ENCODE results near the gene FBXO10.
"Not testable (repeated sequence)": the region's sequence is repeated elsewhere in the genome, so short reads cannot be mapped to it uniquely, and the experiment has no call there.

The FBXO10 gene, protein sequence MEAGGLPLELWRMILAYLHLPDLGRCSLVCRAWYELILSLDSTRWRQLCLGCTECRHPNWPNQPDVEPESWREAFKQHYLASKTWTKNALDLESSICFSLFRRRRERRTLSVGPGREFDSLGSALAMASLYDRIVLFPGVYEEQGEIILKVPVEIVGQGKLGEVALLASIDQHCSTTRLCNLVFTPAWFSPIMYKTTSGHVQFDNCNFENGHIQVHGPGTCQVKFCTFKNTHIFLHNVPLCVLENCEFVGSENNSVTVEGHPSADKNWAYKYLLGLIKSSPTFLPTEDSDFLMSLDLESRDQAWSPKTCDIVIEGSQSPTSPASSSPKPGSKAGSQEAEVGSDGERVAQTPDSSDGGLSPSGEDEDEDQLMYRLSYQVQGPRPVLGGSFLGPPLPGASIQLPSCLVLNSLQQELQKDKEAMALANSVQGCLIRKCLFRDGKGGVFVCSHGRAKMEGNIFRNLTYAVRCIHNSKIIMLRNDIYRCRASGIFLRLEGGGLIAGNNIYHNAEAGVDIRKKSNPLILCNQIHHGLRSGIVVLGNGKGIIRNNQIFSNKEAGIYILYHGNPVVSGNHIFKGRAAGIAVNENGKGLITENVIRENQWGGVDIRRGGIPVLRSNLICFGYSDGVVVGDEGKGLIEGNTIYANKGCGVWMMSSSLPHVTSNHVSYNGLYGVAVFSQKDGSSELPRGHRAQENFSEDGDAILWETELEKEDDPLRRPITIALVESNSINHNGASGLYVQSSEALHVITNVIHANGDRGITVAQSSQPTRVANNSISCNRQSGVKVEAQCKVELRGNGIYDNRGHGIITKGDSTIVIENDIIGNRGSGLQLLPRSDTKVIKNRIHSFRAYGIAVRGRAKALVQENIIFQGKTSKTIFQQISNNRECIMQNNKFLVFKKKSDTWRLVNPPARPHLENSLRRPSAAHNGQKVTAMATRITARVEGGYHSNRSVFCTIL

DNA sequence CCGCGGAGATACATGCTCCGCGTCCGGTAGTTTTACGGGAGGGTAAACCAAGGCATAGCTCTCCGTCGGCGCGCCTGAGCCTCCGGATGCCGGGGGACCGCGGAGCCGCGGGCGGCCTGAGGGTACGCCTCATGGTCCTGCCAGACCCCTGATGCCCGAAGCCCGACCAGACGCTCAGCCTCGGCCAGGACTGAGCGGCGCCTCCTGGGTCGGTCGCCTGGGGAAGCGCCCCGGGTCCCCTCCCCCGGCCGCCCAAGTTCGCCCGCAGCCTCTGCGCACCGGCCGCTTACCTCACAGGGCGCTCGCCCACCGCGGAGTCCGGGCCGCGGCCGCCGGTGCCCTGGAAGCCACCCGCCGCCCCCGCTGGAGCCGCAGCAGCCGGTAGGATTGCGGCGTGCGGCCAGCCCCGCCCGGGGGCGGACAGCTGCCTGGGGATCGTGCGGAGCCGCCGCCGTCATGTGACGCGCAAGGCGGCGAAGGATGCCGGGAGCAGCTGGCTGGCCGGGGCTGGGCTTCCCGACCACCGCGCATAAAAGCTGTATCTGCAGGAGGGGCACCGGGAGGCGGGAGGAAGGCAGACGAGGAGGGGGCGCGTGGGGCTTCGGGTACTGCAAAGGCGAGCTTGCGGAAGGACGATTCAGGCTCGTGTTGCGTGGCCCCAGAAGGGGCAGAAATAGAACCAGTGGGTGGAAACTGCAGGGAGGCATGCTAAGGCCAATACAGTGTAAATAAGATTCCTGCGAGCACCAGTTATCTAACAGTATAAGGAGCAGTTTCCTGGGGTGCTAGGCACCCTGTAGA, at the start of gene FBXO10:
Gene FBXO10, minus strand, starts transcription at position 460 of the 801 bp plus-strand sequence. CDS start 34,612 bp downstream, outside the sequence.
- peak; percentile 30 for DNase-seq

GRCh38 chr9:37625758-37626147, 49.6 kb upstream of the FBXO10 start:
- no peak for DNase-seq

- DNase-seq = no peak
Observed at GRCh38 chr9:37625036-37625757, 49.0 kb upstream of the FBXO10 start.

GRCh38 chr9:37624073-37624472, 47.9 kb upstream of the FBXO10 start:
- DNase-seq = no peak

GRCh38 chr9:37623267-37623666, 47.1 kb upstream of the FBXO10 start:
- no peak for DNase-seq

DNA sequence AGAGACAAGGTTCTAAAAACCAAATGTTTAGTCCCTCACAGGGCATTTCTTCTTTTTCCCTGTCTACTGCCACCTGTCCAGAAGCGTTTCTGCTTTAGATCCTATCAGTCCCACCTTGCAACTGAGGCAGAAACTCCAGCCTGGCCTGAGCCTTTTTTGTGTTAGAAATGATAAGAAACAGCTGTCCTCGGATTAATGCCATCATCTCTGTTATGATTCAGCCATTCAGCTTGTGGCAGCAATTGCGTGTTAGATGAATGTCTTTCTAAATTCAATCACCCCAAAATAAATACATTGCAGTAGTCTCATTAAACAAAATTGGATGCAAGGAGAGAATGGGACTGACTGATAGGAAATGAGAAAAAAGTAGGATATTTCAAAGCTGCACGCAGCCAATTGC, 46.3 kb upstream of the FBXO10 start:
- no peak for DNase-seq

DNA sequence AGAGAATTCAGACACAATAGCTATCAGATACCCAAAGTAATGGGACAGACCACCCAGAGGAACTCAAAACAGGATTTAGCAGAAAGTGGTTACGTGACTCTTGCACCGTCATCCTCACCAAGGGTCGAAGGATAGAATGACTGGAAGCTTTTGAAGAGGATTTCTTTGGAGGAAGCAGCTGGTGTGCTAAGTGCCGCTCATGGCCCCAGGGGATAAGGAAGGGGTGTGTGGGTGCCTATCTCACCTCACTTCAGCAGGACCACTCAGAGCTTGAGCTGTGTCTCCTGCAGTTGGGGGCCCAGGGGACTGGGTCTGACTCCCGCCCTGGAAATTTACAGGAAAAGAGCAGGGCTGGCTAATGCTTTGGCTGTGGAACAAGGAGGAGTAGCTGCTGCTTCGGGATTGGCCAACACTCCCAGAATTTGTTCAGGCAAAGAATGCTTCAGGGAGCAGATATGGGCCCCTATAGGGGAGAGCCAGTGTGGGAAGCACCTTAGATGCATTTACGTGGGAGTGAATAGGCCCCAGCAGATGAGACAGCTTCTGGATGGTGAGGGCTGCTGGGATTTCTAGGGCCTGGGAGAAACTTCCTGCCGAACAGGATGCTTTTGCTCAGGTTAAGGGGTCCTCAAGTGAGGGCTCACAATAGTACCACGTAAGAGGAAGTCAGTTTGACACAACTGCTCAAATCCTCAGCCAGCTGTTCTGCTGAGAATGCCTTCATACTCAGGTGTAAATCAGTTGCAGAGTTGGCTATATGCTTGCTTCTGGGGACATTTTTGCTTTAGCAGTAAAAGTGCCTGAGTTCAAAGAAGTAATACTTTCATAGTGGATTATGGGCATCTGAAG, 45.3 kb upstream of the FBXO10 start:
- DNase-seq = no peak

DNA sequence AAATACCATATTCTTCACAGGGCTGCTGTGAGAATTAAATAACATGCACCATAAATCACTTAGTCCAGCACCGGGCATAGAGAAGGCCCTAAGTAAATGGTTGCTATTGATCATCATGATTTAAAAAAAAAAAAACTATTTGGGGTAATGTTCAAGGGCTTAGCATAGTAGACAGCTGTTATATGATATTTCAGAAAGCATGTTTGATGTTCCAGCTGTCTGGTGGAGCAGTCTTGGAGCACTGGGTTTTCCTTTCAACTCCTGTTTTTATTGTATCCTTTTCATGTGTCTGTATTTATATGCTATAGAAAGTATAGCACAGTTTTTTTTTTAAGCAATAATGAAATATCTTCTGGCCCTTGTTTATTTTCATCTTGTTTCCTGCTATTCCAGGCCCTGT, 44.2 kb upstream of the FBXO10 start:
- no peak for DNase-seq

DNA sequence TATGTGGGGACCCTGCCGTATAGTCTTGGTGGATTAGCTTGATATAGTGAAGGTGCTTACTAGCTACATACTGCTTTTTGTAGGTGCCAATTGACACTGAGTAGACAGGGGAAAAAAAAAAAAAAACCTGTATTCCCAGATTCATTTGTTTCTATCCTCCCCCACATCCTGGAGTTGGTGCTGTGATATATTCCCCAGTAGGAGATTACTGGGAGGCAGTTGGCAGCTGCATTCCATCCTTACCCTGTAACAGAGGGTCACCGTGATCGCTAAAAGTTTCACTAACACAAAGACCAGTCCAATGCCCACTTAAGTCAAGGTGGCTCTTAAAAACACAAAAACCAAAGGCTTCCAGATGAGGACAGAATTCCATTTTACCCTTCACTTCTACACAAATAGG, 43.6 kb upstream of the FBXO10 start:
- no peak for DNase-seq

DNA sequence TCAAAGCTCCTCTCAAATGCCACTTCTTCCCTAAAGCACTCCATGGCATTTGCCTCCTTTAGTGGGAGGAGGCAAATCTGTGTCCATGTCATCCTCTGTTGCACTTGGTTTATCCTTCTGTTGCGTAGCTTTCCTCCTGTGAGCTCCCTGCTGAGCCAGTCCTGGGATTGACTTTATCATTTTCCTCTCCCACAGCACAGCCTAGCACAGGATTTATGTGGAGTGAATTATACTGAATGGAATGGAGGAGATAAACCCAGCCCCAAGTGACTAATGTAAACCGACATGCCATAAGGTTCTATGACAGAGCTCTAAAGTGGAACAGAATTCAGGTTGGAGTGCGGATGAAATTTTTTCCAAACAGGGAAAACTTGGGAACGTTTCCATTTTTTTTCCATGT, 42.6 kb upstream of the FBXO10 start:
- no peak for DNase-seq

GRCh38 chr9:37617832-37618231, 41.7 kb upstream of the FBXO10 start:
- DNase-seq = no peak

DNA sequence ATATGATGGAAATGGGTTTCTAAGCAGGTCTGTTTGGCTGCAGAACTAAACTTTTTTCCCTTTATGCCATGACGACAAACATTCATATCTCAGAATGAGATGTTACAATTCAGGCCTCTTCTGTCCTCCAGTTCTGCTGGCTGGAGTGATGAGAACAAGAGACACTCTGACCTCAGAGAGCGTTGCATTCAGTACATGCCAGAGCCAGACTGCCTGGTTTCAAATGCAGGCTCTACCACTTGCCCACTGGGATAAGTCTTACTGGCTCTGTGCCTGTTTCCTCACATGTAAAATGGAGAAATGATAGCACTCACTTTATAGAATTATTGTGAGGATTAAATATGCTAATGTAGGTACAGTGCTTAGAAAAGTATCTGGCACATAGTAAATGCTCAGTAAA, 41.0 kb upstream of the FBXO10 start:
- DNase-seq = no peak

DNA sequence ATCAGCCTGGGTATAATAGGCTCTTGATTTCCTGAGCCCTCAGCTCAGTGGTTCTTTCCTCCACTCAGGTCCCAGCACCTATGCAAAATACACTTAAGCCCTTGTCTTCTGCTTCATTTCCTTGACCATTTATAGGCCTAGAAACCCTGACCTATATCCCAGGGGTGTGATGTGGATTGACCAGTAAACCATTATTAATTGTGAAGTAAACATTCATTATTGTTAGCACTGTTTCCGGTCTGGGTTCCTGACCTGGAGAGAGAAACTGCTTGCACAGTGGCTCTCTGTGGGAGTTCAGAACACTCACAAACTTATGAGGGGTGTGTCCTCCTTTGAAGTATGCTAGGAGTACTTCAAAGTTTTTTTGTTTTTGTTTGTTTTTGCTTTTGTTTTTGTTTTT, 35.8 kb upstream of the FBXO10 start:
- no peak for DNase-seq

DNA sequence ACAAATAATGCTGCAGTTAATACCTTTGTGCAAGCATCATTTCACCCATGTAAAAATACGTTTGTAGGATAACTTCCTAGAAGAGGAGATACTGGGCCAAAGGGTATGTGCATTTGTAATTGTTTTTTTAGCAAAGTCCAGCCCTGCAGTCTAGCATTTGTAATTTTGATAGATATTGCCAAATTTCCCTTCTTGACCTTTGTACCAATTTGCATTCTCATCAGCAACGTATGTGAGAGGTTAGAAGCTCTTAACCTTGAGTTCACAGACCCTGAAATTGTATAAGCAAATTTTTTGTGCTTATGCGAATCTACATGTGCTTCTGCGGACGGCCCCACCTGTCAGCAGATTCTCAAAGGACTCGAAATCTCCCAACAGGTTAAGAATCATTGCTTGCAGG, 34.8 kb upstream of the FBXO10 start:
- DNase-seq = no peak

DNA sequence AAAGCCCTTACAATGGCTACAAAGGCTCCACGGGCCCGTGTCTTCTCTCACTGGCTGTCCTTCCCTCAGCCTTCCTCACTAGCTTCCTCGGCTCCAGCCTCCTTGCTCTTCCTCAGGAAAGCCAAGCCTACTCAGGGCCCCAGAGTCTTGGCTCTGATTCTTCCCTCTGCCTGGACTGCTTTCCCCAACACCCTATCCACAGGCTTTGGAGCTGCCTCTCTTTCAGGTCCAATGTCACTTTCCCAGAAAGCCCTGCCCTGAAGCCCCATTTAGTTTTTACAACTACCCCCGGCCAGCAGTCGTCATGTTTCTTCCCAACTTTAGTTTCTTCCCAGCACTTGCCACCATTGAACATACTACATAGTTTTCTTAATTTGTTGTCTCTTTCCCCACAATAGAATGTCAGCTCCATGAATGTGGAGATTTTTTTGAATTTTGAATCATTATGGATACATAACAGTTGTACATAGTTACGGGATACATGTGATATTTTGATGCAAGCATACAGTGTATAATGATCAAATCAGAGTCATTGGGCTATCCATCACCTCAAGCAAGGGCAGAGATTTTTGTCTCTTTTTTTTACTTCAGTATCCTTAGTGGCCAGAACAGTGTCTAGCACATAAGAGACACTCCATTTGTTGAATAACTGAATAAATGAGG, 33.7 kb upstream of the FBXO10 start:
- DNase-seq = no peak

GRCh38 chr9:37608250-37608649, 32.1 kb upstream of the FBXO10 start:
- DNase-seq = no peak

GRCh38 chr9:37604296-37604695, 28.1 kb upstream of the FBXO10 start:
- DNase-seq = no peak

DNA sequence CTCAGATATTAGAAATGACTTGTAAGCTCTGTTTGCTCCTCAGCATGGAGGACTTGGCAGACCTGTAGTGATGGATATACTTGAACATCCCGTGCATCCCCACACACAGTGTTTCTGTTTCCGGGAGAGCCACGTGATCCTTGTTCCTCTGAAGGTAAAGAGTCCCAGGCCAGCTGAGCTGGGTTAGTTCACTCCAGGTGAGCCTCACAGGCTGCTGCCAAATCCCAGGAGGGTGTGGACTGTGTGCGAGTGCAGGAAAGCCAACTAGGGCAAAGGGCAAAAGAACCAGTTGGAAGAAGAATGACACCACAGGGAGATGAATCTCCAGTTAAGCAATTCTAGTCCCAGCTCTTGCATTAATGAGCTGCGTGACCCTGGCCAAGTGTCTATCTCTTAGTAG, 26.6 kb upstream of the FBXO10 start:
- DNase-seq = no peak

DNA sequence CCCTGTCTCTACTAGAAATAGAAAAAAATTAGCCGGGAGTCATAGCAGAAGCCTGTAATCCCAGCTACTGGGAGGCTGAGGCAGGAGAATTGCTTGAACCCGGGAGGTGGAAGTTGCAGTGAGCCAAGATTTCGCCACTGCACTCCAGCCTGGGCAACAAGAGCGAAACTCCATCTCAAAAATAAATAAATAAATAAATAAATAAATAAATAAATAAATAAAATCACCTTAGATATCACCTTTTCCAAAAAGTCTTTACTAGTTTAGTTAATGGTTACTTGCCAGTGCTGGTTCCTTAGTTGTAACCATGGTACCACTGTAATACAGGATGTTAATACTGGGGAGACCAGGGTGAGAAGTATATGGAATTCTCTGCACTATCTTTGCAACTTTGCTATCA, 25.9 kb upstream of the FBXO10 start:
- DNase-seq = not testable (repeated sequence)

GRCh38 chr9:37596504-37596903, 20.3 kb upstream of the FBXO10 start:
- no peak for DNase-seq
